Measurements from ENCODE around the gene PPP1R2. TPM values are rescaled to one million over a fixed set of nuclear protein-coding genes. Genes with fewer than 3 reads are reported as not detected.
A peak's percentile ranks its signal among the peaks of the same experiment; 100 is the strongest.

The PPP1R2 gene
- total and polyA plus RNA-seq, 2 of the 13 experiments (the other 11 are each of a cell fraction or from before 2014, with no cell fraction given), result 36.5 to 86.5 TPM

- TF ChIP-seq HIC2 (CRISPR knock-in tag; IDR thresholded peaks at IDR 0.05; ENCODE audit: low read depth) (no peak), PPARG (CRISPR knock-in tag; conservative IDR thresholded peaks at IDR 0.05) (no peak), ZNF180 (CRISPR knock-in tag; IDR thresholded peaks at IDR 0.05; ENCODE audit: borderline replicate concordance, low read depth) (no peak), RELA (CRISPR knock-in tag; IDR thresholded peaks at IDR 0.05) (no peak), EP300 (IDR thresholded peaks at IDR 0.05; ENCODE audit: low read depth in 2 of 2, low read length in 2 of 2) (peak in 1 of 2 experiments; percentile 69; a peak in 2 of 4 replicates), EP300 (CRISPR knock-in tag; IDR thresholded peaks at IDR 0.05; ENCODE audit: borderline replicate concordance) (peak; percentile 70; the same call in 1 of the 2 replicates), FOSL2 (CRISPR knock-in tag; IDR thresholded peaks at IDR 0.05) (0 out of 2 replicates have a peak, but pooled peaks have one; percentile 11), ZMAT3 (CRISPR knock-in tag; conservative IDR thresholded peaks at IDR 0.05) (no peak), DNMT1 (CRISPR knock-in tag; IDR thresholded peaks at IDR 0.05) (no peak), KDM6A (CRISPR knock-in tag; IDR thresholded peaks at IDR 0.05; ENCODE audit: low read depth) (peak; percentile 45; the same call in 1 of the 2 replicates), ZZZ3 (CRISPR knock-in tag; IDR thresholded peaks at IDR 0.05; ENCODE audit: borderline replicate concordance) (no peak), PAXIP1 (CRISPR knock-in tag; conservative IDR thresholded peaks at IDR 0.05) (peak; percentile 70), LCORL (IDR thresholded peaks at IDR 0.05) (no peak), LCORL (CRISPR knock-in tag; IDR thresholded peaks at IDR 0.05) (no peak), ZNF740 (CRISPR knock-in tag; IDR thresholded peaks at IDR 0.05) (no peak), ZNF747 (CRISPR knock-in tag; IDR thresholded peaks at IDR 0.05; ENCODE audit: borderline replicate concordance) (no peak), MIER3 (CRISPR knock-in tag; IDR thresholded peaks at IDR 0.05; ENCODE audit: borderline replicate concordance) (no peak), TBX2 (CRISPR knock-in tag; IDR thresholded peaks at IDR 0.05; ENCODE audit: borderline replicate concordance) (peak; percentile 47; the same call in 1 of the 2 replicates), E2F2 (CRISPR knock-in tag; IDR thresholded peaks at IDR 0.05; ENCODE audit: borderline replicate concordance) (no peak), CREBL2 (CRISPR knock-in tag; IDR thresholded peaks at IDR 0.05; ENCODE audit: borderline replicate concordance) (no peak), ZFP36 (IDR thresholded peaks at IDR 0.05; ENCODE audit: borderline replicate concordance, low read depth, low read length, partially characterized antibody) (no peak), ZNF589 (CRISPR knock-in tag; conservative IDR thresholded peaks at IDR 0.05) (no peak), FOXO1 (CRISPR knock-in tag; IDR thresholded peaks at IDR 0.05) (no peak; the same call in 1 of the 2 replicates), POLR2AphosphoS5 (IDR thresholded peaks at IDR 0.05; ENCODE audit: low read depth, low read length) (no peak), DMAP1 (CRISPR knock-in tag; IDR thresholded peaks at IDR 0.05) (no peak)
Observed at GRCh38 chr3:195548501-195548900, 5.4 kb upstream of the PPP1R2 start (continued).
